Pancreas (tissue), 10 donors: ENCODE data around the gene RGS21. TPM values are rescaled to one million over a fixed set of nuclear protein-coding genes. Genes with fewer than 3 reads are reported as not detected.
"Not testable (repeated sequence)": the region's sequence is repeated elsewhere in the genome, so short reads cannot be mapped to it uniquely, and the experiment has no call there.

Experiments used
- ATAC-seq, 4 donors: fragments of 200-7000 bp; cut with Tn5 transposase; one replicate each; pipeline versions ENCODE4 v1.8.0 to v1.9.1; 2020; ENCODE audit warnings: mild to moderate bottlenecking in 4 of 4, moderate library complexity in 4 of 4
- DNase-seq, 6 donors: peaks; one replicate each; pipeline ENCODE4 v3.0.0-alpha.2; 2020
- FAIRE-seq: peaks from 2 replicates; lab custom pipeline; 2012; peaks lifted over from hg19 to GRCh38; lab: Jason Lieb, UNC
- H3K27ac ChIP-seq, 4 donors: fragments of 200-600 bp; sonication (generic); 1 replicate in 3 of 4; 2 replicates in 1 of 4; pipeline versions ENCODE4 v1.5.0 to v1.8.0; 2020
- H3K27me3 ChIP-seq, 4 donors: fragments of 200-600 bp; one replicate each; pipeline ENCODE4 v1.8.0; 2021
- H3K36me3 ChIP-seq, 3 donors: fragments of 200-600 bp; sonication (generic) in 1 of 3; one replicate each; pipeline versions ENCODE4 v1.5.0 to v1.8.0; 2020 to 2021
- H3K4me1 ChIP-seq, 3 donors: fragments of 200-600 bp; one replicate each; pipeline ENCODE4 v1.8.0; 2021
- H3K4me3 ChIP-seq, 4 donors: fragments of 200-600 bp; sonication (generic) in 2 of 4; one replicate each; pipeline versions ENCODE4 v1.5.0 to v1.8.0; 2020 to 2021
- H3K9me3 ChIP-seq, 4 donors: fragments of 200-600 bp; one replicate each; pipeline ENCODE4 v1.8.0; 2021
- WGBS, 2 donors: extraction: QIAGEN DNeasy Blood & Tissue Kit; methylation state at CpG; one replicate each; pipeline ENCODE4 v1.1.7; 2013; 5-methylcytosine and 5-hydroxymethylcytosine counted together
- intact Hi-C, 3 donors: fragments of 100-400 bp; cut with DNase I; formaldehyde crosslinking; loops; one replicate each; pipeline versions ENCODE4 v1.11.1 to v1.14.2; 2022
- polyA plus RNA-seq, 2 donors: library from polyadenylated mRNA; stranded (reverse); fragments of 200-250 nt; gene quantifications; one replicate each; pipeline ENCODE4 v1.2.3, GENCODE V29; 2013
- total RNA-seq, 6 donors: library from RNA; stranded (reverse); fragmentation: NEBNext Ultra II Directional in 4 of 6; extraction: Animal tissue kit (Norgen Biotek cat#: 25700) in 4 of 6; gene quantifications; one replicate each; pipeline versions ENCODE4 v1.2.1 to v1.2.4, GENCODE V29; 2021 to 2023
- TF ChIP-seq, protein P1 (sequence below), 4 donors: fragments of 200-600 bp; sonication (generic) in 3 of 4; IDR thresholded peaks; one replicate each; pipeline versions ENCODE4 v1.5.0 to v1.8.0; 2021; ENCODE audit warnings: antibody characterized with exemption in 4 of 4
- donor health status: healthy with polysubstance abuse.
- donor health status: DM: no; HTN: no; CAD: no; lungs with moderate emphysema.
- donor health status: DM: no; HTN: no; CAD: no.
- donor health status: control.
- donor health status: control.
- donor health status: Bipolar disorder and iron deficiency.
- donor health status: DM: yes; HTN: yes; CAD: no.
- donor health status: DM: no; HTN: no; CAD: no.
- donor health status: DM: no; HTN: no; CAD: no.
- donor health status: DM: yes; HTN: yes; CAD: no.

Gene RGS21
- total and polyA plus RNA-seq, 8 donors = not detected

DNA sequence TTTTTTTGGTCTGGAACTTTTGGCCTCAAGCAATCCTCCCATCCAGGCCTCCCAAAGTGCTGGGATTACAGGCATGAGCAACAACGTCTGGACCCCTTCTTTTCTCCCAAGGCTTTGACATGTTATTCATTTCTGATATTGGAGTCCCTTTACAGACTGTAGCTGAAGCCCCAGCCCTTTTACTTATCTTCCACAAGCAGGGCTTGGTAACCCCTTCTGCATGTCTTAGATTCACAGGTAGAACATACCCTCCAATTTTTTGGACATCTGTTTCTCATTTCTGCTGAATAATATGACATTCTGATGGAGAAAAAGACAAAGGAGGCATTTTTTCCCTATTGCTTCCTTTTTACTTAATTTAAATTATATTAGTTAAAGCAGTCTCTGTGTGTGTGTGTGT, 39.2 kb upstream of the RGS21 start:
- H3K9me3 ChIP-seq = no peaks in the 10 kb centered on the region
- DNase-seq (no peak), ATAC-seq (no peak), FAIRE-seq (no peak)
- TF ChIP-seq, protein P1, sequence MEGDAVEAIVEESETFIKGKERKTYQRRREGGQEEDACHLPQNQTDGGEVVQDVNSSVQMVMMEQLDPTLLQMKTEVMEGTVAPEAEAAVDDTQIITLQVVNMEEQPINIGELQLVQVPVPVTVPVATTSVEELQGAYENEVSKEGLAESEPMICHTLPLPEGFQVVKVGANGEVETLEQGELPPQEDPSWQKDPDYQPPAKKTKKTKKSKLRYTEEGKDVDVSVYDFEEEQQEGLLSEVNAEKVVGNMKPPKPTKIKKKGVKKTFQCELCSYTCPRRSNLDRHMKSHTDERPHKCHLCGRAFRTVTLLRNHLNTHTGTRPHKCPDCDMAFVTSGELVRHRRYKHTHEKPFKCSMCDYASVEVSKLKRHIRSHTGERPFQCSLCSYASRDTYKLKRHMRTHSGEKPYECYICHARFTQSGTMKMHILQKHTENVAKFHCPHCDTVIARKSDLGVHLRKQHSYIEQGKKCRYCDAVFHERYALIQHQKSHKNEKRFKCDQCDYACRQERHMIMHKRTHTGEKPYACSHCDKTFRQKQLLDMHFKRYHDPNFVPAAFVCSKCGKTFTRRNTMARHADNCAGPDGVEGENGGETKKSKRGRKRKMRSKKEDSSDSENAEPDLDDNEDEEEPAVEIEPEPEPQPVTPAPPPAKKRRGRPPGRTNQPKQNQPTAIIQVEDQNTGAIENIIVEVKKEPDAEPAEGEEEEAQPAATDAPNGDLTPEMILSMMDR (IDR thresholded peaks at IDR 0.05) = no peak
- H3K27ac ChIP-seq = no peak overlapping the region
- intact Hi-C loops = no loop called here
- no peaks in the 10 kb centered on the region for H3K36me3 ChIP-seq
- no peak overlapping the region for H3K4me3 ChIP-seq
- H3K27me3 ChIP-seq = no peaks in the 10 kb centered on the region
- 48 to 71% methylated on average over 1 of the region's 1 CpG for WGBS, 2 donors
- H3K4me1 ChIP-seq = no peaks in the 10 kb centered on the region

- TF ChIP-seq, protein P1 (IDR thresholded peaks at IDR 0.05) = no peak
- H3K36me3 ChIP-seq = no peaks in the 10 kb centered on the region
- no peak for FAIRE-seq
- no peak overlapping the region for H3K4me3 ChIP-seq
- 64 to 78% methylated on average over 2 of the region's 2 CpGs for WGBS, 2 donors
- no peak overlapping the region for H3K27ac ChIP-seq
- H3K27me3 ChIP-seq = no peaks in the 10 kb centered on the region
- intact Hi-C loops = no loop called here
- H3K4me1 ChIP-seq = no peaks in the 10 kb centered on the region
- ATAC-seq = no peak
- no peak for DNase-seq
- H3K9me3 ChIP-seq = peaks cover 0 to 3% (median 0%) of the 10 kb centered on the region in 4 donors
These were observed 31.9 kb upstream of the RGS21 start for GRCh38 chr1:192284927-192285326.

- H3K36me3 ChIP-seq = no peaks in the 10 kb centered on the region
- no peaks in the 10 kb centered on the region for H3K4me1 ChIP-seq
- TF ChIP-seq, protein P1 (IDR thresholded peaks at IDR 0.05) = no peak
- H3K4me3 ChIP-seq = no peak overlapping the region
- 33 to 45% methylated on average over 1 of the region's 1 CpG for WGBS, 2 donors
- no peak for ATAC-seq
- no peak overlapping the region for H3K27ac ChIP-seq
- DNase-seq = no peak
- H3K9me3 ChIP-seq = no peaks in the 10 kb centered on the region
- intact Hi-C loops = no loop called here
- H3K27me3 ChIP-seq = no peaks in the 10 kb centered on the region
- FAIRE-seq = no peak
These were observed 13.8 kb upstream of the RGS21 start for GRCh38 chr1:192303029-192303428.

DNA sequence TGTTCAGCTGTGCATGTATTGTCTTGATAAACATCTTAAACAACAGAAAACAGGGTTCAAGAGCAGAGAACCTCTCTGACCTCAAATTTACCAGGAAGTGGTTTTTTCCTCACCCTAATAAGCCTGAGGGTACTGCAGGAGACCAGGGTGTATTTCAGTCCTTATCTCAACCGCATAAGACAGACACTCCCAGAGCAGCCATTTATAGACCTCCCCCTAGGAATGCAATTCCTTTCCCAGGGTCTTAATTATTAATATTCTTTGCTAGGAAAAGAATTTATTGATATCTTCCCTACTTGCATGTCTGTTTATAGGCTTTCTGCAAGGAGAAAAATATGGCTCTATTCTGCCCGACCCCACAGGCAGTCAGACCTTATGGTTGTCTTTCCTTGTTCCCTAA, 8.5 kb upstream of the RGS21 start:
- H3K4me3 ChIP-seq, H3K27ac ChIP-seq, H3K4me1 ChIP-seq, H3K36me3 ChIP-seq, FAIRE-seq, ATAC-seq, H3K27me3 ChIP-seq, H3K9me3 ChIP-seq, DNase-seq, intact Hi-C loops: not testable (repeated sequence)
- 97% methylated on average over 2 of the region's 2 CpGs for WGBS, 2 donors

DNA sequence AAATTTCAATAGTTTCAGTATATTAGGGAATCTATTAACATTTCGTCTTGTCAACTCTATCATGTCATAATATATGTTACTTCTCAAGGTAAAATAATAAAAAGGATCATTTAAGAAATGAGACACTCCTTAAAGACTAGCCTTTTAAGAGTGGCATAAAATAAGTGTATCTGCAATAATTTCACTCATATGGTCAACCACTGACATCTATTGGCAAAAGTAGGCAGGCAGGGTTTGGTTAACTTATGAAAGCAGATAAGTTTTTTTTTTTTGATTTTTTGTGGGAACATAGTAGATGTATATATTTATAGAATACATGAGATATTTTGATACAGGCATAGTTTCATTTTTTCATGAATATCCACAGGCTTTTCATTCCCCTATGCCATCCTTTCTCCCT, 5.5 kb upstream of the RGS21 start:
- intact Hi-C loops = no loop called here
- no peak overlapping the region for H3K4me3 ChIP-seq
- no peaks in the 10 kb centered on the region for H3K4me1 ChIP-seq
- no peak for FAIRE-seq
- no peaks in the 10 kb centered on the region for H3K27me3 ChIP-seq
- DNase-seq = no peak
- ATAC-seq = no peak
- no peaks in the 10 kb centered on the region for H3K36me3 ChIP-seq
- 51 to 58% methylated on average over 1 of the region's 1 CpG for WGBS, 2 donors
- no peak overlapping the region for H3K27ac ChIP-seq
- TF ChIP-seq, protein P1 (IDR thresholded peaks at IDR 0.05) = peak in 1 of 4 donors; percentile 18
- no peaks in the 10 kb centered on the region for H3K9me3 ChIP-seq
